ENCODE data around the gene TAS2R50.

GRCh38 chr12:10966314-10966713 lies 20.4 kb downstream of the TAS2R50 start:
- no peak for TF ChIP-seq POLR2A (IDR thresholded peaks at IDR 0.05; ENCODE audit: low read depth, low read length)
- TF ChIP-seq POLR2AphosphoS5 (IDR thresholded peaks at IDR 0.05; ENCODE audit: low read depth, low read length), result no peak

Measured in GM12892 (cell line).